ENCODE measurements around the gene NFX1.

- no peak for TF ChIP-seq CTCF (IDR thresholded peaks at IDR 0.05)
- TF ChIP-seq POLR2A (IDR thresholded peaks at IDR 0.05; ENCODE audit: low read depth), result no peak
- TF ChIP-seq POLR2AphosphoS5 (IDR thresholded peaks at IDR 0.05), result no peak
These were observed 25.0 kb upstream of the NFX1 start for GRCh38 chr9:33265211-33265865.

All from esophagus muscularis mucosa (tissue), 3 donors.